Bone marrow (tissue), 2 donors: Measurements from ENCODE around the gene LARP4B.
"Not testable (repeated sequence)": the region's sequence is repeated elsewhere in the genome, so short reads cannot be mapped to it uniquely, and the experiment has no call there.

Experiments
- DNase-seq, 2 donors: peaks; one replicate each; lab custom pipeline; 2025; lab: John Stamatoyannopoulos, UW

LARP4B gene

DNA sequence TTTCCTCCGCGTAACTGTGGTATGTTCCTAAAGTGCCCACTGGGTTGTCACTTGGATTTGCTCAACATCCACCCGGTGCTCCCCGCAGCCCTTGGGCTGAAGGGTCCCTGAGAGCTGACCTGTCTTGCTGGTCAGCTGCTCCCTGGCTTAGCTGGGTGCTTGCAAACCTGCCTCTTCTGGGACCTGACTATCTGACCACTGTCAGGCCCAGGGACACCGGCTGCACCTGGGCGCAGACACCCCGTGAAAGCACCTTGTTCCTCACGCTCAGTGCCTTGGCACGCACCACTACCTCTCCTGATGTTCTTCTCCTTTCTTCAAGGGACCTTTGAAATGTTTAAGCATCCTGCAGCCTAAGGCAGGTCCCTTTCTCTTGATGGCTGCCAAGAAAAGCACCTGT lies 26.6 kb upstream of the LARP4B start:
- no peak for DNase-seq

DNA sequence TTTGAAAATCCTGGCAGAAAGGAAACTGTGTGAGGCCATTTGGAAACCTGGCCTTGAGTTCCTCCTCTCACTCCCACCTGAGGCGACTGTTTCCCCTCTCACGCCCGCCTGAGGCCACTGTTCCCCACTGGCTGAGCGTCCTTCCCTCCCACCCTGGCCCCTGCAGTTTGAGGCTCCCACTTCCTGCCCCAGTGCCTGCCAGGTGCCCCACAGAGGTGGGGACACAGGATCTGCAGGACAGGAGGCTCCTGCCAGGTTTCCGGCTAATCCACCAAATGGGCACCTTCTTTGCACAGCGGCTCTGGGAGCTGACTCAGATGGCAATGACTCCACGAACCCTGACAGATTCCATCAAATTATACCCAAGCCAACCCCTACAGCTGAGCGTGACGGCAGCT lies 24.3 kb upstream of the LARP4B start:
- no peak for DNase-seq

DNA sequence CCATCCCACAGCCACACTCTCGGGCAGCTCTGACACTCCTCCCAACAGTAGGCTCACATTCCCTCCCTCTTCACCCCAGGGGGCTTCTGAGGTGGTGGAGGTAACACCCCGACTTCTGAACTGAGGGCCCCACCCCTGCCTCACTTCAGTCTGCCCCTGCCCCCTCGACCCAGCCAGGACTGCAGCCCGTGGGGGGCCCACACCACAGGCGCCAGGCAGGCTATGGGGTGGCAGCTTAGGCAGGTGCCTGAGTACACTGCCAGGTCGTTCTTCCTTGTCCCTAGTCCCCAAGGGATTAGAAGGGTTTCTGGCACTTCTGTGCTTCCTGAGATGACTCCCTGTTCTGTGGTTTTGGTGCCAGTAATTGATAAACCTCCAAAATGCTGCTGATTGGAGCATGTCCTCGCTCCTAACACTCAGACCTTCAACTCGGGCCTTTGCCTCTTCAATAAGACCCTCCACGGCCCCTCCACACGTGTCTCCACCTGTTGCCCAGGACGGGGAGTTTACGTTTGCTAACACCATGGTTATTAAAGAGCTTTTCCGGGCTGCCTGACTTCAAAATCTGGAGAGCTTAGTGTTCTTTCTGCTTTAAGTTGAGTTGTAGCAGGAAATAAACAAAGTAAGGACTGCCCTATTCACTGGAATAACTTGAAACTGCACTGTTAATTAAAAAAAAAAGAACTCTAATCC lies 23.8 kb upstream of the LARP4B start:
- no peak for DNase-seq

DNA sequence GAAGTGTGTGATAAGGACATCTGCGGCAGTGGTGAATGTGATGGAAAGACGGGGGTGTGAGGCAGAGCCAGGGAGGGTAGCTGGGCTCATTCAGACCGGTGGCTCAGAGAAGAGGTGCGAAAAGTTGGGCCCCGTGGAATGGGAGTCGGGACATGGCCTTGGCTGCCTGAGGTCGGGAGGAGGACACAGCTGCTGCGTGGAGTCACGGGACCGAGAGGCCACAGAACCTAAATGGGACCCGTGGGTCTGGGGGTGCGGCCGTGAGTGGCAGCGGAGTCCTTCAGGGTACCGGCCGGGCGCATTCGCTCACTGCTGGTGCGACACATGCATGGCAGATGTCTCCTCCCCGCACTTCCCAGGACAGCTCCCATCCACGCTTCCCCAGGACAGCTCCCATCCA lies 22.9 kb upstream of the LARP4B start:
- no peak for DNase-seq

DNA sequence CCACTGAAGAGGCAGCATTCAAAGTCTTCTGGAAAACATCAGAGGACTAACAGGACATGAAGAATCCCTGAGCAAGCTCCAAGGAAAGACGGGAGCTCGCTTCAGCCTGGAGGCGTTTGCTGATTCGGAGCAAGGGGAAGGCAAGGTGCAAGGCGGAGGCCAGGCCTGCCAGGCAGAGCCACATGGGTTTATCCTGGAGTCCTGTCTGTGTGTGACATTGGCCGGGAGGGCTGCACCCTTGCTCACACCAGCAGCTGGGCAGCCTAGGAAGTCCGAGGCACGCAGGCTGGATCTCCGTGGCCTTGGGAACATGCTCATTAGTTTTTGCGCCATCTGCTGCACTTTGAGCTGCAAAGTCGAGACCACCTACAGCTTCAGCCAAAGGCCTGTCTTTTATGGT lies 22.3 kb upstream of the LARP4B start:
- DNase-seq, result no peak

DNA sequence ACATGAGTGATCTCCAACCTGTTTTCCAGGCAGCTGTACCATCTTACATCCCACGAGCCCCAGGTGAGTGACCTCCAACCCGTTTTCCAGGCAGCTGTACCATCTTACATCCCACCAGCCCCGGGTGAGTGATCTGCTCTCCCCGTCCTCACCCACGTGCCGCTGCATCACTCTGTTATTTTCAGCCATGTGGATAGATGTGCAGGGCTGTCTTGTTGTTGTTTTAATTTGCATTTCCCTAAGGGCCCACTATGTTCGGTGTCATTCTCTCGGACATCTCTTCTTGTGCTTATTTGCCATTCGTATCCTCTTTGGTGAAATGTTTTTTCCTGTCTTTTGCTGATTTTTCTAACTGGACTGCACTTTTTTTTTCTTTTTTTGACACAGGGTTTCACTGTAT lies 17.9 kb upstream of the LARP4B start:
- DNase-seq, result no peak

DNA sequence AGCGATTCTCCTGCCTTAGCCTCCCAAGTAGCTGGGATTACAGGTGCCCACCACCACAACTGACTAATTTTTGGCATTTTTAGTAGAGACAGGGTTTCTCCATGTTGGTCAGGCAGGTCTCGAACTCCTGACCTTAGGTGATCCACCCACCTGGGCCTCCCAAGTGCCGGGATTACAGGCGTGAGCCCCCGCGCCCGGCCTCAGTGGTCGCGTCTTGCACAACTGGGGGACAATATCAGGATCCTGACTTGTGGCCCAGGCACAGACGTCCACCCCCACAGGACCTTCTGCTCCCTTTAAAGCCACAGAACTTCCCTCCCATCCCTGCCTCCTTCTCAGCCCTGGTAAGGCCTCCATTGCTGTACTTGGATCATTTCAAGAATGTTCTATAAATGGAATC lies 16.8 kb upstream of the LARP4B start:
- no peak for DNase-seq

DNA sequence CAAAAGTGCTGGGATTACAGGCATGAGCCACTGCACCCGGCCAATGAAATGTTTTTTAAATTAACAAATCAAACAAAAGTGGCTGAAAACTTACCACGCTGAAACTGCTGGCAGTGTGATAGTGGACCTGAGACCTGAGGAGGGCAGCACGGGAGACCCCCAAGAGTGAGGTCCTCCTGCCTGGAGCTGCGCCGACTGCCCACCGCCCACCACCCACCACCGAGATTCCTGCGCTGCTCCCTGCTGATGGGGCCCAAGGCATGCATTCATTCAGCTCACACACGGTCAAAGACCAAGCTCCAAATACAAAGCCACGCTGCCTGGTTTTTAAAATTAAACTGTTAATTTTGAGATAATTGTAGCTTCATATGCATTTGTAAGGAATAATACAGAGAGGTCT lies 16.4 kb upstream of the LARP4B start:
- no peak for DNase-seq

DNA sequence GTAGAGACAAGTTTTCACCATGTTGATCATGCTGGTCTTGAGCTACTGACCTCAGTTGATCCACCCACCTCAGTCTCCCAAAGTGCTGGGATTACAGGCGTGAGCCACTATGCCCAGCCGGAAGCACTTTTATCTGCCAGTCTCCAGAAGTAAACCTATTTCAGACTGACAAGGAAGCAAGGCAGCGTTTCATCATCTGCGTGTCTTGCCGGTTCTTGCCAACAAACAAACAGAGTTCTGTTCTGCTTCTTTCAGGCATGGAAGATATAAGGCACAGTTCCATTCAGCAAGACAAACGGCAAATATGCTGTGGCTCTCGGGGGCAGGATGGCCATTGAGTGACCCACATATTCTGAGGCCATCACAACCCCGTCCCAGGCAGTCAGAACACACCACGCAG lies 15.5 kb upstream of the LARP4B start:
- DNase-seq, result no peak

DNA sequence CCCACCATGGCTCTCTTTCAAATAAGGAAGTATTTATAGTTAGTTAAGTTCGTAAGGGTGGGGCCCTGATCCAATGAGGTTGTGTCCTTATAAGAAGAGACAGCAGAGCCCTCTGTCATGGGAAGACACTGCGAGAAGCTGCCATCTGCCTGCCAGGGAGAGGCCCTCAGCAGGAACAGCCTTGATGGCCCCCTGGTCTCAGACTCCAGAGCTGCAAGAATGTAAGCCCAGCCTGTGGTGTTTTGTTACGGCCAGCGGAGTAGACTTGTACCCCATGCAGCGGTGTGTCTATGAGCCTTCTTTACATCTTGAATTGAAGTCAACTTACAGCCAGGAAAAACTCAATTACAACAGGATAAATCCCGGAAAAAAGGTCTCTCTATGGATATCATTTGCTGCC lies 14.3 kb upstream of the LARP4B start:
- DNase-seq, result no peak

DNA sequence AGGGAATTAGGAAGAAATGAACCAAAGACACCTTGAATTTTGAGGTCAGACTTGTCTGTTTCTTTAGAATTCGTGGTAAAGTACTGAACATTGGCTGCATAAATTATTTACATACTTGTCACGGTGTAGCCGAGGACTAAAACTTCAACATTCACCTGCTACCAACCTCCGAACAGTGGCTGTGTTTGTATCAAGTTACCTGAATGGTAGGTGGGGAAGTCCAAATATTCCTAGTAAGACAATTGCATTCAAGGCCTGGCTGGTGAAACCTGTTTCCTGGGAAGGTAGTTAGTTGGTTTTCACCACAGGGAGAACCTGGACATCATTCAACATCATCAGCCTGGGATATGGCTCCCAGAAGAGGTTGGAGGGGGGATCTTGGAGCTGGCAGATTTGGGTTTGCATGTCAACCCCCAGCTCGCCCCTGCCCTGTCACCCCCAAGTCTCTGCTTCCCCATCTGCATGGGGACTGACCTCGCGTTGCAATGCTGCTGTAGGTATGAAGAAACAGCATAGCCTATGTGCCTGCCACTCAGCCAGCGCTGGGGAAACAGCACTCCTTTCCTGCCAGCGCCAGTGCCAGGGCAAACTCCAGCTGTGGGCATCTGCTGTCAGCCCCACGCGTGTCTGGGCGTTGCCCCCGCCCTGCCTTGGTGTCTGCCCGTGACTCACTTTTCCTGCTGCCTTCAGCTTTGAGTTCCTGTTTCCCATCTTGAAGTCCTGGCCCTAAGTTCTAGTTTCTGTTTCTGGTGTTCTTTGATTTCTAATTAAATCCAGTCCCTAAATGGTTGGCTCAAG lies 12.7 kb upstream of the LARP4B start:
- peak; percentile 44 to 96 for DNase-seq

DNA sequence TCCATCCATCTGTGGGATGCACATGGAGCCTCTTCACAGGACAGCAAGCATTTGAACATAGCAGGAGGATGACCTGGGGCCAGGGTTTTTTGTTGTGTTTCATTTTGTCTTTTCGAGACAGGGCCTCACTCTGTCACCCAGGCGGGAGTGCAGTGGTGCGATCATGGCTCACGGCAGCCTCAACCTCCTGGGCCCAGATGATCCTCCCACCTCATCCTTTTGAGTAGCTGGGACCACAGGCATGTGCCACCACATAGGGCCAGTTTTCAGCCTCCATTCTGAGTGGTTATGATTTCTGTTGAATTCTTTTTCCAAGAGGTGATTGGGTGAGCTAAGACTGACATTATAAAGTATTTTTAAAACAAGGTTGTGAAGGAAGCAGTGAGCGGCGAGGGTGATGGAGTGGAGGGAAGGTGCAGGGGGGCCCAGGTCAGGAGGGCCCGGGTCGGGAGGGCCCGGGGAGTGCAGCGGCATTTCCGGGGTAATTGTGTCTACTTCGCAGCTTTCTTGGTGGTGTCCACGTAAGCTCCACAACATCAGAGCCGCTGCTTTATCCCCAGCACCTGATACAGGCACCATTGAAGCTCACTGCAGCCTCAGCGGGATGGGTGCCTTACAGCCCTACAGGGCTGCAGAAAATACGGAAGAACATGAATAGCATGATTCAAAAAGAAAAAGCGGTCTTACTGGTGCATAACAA lies 12.0 kb upstream of the LARP4B start:
- no peak for DNase-seq

DNA sequence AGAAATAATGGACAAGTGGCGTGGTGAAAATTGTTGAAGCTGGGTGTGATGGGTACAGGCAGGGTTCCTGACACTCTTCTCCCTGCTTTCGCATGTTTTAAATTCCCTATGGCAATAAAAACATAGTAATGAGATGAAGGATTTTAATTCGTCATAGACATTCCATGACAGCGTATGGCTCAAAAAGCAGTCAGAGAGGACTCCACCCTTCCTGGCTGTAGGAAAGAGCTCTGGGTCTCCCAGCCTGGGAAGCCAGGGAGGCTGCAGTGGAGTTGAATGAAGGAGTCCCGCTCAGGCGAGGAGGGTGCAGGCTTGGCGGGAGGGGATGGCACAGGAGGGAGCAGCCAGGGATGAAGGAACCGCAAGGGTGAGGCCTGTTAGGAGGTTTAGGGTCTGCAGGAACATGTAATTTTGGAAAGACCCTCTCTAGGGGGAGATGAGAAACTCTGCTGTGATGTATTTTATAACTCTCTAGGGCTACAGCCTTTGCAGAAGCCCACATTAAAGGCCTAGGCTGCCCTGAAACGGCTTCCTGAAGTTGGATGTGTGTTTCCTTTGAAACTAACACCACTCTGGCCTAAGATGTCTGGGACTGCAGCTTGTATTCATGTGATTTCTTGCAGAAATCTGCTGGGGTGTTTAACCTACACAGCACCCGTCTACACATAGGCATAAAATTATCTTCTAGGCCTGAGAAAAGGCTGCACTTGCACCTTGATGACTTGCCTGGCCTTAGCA lies 7.6 kb upstream of the LARP4B start:
- no peak for DNase-seq

DNA sequence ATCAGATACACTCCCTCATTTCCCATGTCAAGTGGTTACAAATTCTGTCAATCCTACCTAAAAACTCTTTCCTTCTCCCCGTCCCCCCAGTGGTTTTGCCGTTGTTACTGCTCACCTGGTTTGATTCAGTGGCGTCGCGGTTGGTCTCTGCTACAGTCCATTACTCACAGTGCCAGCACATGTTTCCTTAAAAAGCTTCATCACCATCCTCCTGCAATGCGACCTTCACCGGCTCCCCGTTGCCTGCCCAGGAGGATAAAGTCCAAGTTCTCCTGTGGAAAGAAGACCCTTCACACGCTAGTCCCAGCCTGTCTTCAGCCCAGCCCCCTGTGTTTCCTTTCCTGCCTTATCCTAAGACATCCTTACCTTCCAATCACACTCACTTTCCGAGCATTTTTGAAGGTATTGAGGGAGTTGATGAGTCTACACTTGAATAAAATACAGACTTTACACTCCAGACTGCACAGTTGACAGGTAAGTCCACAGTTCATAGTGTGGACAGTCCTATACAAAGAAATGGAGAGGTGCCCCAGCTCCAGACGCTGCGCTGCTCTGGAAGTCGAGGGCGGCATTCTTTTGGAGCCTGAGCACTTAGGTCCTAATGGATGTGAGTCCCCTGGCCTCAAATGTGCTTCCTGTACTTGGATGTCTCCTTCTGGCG lies 3.4 kb upstream of the LARP4B start:
- DNase-seq, result no peak

DNA sequence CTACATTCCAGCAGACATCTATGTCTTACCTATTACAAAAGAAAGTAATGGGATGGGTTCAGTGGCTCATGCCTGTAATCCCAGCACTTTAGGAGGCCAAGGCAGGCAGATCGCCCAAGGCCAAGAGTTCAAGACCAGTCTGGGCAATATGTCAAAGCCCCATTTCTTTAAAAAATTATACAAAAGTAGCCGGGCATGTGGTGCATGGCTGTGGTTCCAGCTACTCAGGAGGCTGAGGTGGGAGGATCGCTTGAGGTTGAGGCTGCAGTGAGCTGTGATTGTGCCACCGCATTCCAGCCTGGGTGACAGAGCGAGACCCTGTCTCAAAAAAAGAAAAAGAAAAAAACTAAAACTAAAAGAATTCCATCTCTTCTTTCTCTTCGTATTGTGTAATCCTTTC lies 2.7 kb upstream of the LARP4B start:
- not testable (repeated sequence) for DNase-seq

DNA sequence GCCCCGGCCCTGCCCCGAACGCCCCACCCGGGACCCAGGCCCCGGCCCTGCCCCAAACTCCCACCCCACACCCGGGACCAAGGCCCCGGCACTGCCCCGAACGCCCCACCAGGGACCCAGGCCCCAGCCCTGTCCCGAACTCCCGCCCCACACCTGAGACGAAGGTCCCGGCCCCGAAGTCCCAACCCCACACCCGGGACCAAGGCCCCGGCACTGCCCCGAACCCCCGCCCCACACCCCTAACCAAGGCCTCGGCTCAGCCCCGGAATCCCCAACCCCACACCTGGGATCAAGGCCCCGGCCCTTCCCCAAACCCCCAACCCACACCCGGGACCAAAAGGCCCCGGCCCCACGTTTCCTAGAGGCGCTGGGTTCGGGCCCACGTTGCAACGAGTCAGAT lies 1.1 kb upstream of the LARP4B start:
- no peak for DNase-seq

DNA sequence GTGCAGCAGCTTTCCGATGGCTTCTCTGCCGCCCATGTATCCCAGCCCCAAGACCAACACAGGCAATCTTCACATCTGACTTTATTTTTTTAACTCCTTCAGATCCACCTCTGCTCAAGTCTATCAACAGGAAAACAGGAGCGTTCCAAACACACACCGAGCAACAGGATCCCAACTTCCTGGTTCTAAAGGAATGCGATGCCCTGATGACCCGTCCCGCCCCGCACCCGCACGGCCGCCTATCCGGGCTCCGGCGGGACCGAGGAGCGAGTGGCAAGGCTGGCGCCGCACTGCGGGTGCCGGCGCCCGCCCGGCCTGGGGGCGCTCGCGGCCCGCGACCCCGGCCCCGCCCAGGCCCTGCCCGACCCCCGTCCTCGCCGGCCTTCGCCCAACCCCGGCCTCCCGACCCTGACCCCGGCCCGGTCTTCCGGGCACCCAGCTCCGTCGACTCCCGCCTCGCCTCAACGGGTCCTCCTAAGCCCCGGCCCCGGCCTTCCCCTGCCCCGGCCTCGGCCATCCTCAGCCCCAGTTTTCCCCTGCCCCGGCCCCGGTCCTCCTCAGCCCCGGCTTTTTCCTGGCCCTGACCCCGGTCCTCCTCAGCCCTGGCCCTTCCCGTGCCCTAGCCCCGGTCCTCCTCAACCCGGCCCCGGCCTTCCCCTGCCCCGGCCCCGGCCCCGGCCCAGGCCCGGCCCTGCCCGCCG lies 730 bp downstream of the LARP4B start:
- peak in 1 of 2 donors; percentile 35 for DNase-seq

DNA sequence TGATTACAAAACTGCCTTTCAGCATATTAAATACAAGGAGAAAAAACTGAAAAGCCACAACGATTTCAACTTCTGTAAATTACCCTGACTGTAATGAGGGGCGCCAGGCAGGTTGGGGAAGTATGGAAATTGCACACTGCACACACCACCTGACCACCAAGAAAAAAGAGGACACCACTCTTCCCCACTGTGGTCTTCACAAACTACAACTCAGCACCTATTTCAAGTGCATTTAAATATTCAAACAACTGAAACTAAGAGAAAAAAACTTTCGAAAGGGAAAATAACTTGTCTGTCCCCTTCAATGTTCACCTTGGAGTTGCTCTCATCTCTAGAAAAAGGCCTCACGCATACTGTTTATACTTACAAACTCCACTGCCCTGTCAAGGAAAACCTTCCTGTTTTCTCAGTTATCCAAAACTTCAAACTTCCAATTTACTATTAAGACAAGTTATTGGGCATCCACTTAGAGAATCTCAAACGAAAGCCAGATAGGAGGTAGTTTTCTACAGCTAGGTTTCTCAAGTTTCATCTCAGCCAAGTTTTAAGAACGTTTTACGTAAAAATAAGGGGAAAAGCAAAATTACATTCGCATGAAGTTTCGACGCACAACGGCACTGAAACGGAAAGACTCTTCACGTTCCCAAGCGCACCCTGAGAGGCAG lies 1.4 kb downstream of the LARP4B start:
- peak in 1 of 2 donors; percentile 51 for DNase-seq

DNA sequence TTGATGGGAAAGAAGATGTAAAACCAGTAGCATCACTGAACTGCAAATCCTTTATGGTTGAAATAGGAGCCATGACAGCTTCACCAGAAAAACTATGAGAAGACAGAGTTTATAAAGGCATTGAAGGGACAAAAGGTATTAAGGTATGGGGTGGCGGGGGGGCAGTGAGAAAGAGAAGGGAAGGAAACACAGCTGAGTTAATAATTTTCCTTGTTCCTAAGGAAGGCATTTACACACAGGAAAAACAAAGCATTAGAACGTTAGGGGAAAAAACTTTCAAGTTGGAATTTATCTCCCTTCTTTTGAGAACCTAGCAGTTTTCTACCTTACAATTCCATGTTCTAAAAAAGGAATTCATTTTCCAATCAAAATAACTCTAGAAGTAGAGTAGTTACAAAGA lies 4.4 kb downstream of the LARP4B start:
- no peak for DNase-seq

DNA sequence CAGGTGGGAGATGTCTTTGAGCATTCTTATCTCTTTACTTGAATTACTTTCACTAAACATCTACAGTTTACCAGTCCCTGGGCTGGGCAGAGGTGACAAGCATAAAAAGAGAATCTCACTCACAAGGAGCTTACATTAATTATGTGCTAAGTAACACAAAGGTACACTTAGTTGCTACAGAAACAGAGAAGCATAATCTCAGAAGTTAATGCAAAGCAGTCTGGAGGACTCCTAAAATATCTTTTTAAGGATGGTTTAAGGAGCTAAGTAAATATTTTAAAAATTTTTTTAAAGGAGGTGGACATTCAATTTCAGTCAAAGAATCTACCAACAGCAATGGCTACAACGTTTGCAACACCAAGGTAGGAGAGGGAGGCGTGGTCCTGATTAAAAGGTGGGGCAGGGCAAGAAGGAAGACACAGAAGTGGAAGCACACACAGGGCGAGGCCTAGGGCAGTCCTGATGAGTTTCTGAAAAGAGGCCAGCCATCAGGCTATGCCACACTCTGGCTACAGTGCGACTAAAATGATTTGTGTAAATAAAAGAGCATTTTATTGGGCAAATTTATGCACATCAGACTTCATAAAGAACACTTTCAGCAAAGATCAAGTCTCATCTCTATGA lies 5.3 kb downstream of the LARP4B start:
- DNase-seq, result no peak
